ENCODE data around the gene PKD1L1. TPM values are rescaled to one million over a fixed set of nuclear protein-coding genes. Genes with fewer than 3 reads are reported as not detected.
"Not testable (repeated sequence)": the region's sequence is repeated elsewhere in the genome, so short reads cannot be mapped to it uniquely, and the experiment has no call there.

PKD1L1 gene, protein sequence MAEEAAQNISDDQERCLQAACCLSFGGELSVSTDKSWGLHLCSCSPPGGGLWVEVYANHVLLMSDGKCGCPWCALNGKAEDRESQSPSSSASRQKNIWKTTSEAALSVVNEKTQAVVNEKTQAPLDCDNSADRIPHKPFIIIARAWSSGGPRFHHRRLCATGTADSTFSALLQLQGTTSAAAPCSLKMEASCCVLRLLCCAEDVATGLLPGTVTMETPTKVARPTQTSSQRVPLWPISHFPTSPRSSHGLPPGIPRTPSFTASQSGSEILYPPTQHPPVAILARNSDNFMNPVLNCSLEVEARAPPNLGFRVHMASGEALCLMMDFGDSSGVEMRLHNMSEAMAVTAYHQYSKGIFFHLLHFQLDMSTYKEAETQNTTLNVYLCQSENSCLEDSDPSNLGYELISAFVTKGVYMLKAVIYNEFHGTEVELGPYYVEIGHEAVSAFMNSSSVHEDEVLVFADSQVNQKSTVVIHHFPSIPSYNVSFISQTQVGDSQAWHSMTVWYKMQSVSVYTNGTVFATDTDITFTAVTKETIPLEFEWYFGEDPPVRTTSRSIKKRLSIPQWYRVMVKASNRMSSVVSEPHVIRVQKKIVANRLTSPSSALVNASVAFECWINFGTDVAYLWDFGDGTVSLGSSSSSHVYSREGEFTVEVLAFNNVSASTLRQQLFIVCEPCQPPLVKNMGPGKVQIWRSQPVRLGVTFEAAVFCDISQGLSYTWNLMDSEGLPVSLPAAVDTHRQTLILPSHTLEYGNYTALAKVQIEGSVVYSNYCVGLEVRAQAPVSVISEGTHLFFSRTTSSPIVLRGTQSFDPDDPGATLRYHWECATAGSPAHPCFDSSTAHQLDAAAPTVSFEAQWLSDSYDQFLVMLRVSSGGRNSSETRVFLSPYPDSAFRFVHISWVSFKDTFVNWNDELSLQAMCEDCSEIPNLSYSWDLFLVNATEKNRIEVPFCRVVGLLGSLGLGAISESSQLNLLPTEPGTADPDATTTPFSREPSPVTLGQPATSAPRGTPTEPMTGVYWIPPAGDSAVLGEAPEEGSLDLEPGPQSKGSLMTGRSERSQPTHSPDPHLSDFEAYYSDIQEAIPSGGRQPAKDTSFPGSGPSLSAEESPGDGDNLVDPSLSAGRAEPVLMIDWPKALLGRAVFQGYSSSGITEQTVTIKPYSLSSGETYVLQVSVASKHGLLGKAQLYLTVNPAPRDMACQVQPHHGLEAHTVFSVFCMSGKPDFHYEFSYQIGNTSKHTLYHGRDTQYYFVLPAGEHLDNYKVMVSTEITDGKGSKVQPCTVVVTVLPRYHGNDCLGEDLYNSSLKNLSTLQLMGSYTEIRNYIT (N-terminal part only)
- under 1 TPM; 0.16 to 0.61 TPM for total RNA-seq

DNA sequence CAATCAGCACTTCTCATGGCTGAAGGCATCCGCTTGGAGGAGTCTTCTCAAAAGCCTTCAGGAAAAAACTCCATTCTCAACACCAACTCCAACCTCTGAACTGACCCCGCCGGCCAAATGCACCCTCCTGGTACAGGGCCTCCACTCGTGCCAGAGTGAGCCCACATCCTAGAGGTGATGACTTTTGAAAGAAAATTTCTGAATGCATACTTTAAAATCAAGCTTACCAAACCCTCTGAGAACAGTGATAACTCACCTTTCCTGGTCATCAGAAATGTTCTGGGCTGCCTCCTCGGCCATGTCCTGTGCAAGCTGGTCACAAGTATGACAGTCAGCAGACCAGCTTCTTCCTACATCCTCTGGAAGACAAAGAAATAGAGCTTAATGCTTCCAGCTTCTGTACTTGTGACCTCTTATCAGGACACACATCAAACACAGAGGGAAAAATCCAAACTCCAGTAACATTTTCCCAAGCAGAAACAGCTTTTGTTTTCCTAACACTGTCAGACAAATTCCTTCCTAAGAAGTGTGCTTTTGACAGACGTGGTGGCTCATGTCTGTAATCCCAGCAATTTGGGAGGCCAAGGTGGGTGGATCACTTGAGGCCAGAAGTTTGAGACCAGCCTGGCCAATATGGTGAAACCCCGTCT is at the start of gene PKD1L1:
Gene PKD1L1, minus strand, starts transcription at position 326 of the 650 bp plus-strand sequence. Its CDS starts 26 bp downstream, at position 300.
- Mint-ChIP-seq H3K27me3 (no peaks in the 10 kb centered on the region), H3K9me3 (no peaks in the 10 kb centered on the region), H3K4me1 (peaks cover 4% of the 10 kb centered on the region), H3K36me3 (ENCODE audit: low read depth) (no peaks in the 10 kb centered on the region), H3K27ac (no peak within 1 kb of the TSS), H3K4me3 (no peak within 1 kb of the TSS)
- no peak for ATAC-seq (replicated peaks)

GRCh38 chr7:47992446-47992845 is 44.2 kb upstream of the PKD1L1 start:
- Mint-ChIP-seq H3K9me3 (peaks cover 6% of the 10 kb centered on the region), H3K4me1 (peaks cover 25% of the 10 kb centered on the region), H3K4me3 (peak overlapping the region; percentile 91), H3K36me3 (ENCODE audit: low read depth) (no peaks in the 10 kb centered on the region), H3K27ac (peak overlapping the region; percentile 89), H3K27me3 (no peaks in the 10 kb centered on the region)
- ATAC-seq (replicated peaks), result no peak

DNA sequence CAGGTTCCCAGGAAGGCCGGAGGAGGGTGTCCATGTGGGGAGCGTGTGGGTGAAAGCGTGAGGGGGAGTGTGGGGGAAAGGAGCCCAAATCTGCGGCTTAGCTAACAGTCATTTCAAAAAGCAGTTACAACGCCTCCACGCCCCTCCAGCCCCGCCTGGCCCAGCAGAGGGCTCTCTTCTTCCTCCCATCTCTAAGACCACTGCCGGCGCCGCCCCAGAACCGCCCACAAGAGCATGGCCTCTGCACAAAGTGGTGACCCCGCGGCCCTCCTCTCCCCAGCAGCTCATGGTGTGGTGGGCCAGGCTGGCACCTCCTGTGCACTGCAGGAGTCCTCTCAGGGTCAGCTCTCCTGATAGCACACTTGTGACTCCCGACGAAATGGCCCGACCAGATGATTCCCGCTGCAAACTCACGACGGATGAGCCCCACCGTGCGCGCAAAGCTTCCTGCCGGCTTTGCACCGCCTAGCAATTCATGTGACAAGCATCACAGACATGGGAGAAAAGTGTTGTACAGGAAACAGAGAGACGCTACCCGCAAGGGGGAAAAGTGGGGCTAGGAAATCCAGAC is 43.6 kb upstream of the PKD1L1 start:
- H3K9me3 Mint-ChIP-seq, result peaks cover 6% of the 10 kb centered on the region
- peak overlapping the region; percentile 91 for H3K4me3 Mint-ChIP-seq
- H3K4me1 Mint-ChIP-seq, result peaks cover 25% of the 10 kb centered on the region
- H3K36me3 Mint-ChIP-seq (ENCODE audit: low read depth), result no peaks in the 10 kb centered on the region
- peak; percentile 97 for ATAC-seq (replicated peaks)
- peak overlapping the region; percentile 89 for H3K27ac Mint-ChIP-seq
- H3K27me3 Mint-ChIP-seq, result no peaks in the 10 kb centered on the region

- peak; percentile 8 for ATAC-seq (replicated peaks)
- no peaks in the 10 kb centered on the region for H3K36me3 Mint-ChIP-seq (ENCODE audit: low read depth)
- peaks cover 6% of the 10 kb centered on the region for H3K9me3 Mint-ChIP-seq
- peak overlapping the region; percentile 91 for H3K4me3 Mint-ChIP-seq
- peaks cover 25% of the 10 kb centered on the region for H3K4me1 Mint-ChIP-seq
- H3K27me3 Mint-ChIP-seq, result no peaks in the 10 kb centered on the region
- peak overlapping the region; percentile 89 for H3K27ac Mint-ChIP-seq
Observed at GRCh38 chr7:47991270-47991669, 43.0 kb upstream of the PKD1L1 start.

- Mint-ChIP-seq H3K4me3 (peak overlapping the region; percentile 38), H3K27me3 (no peaks in the 10 kb centered on the region), H3K9me3 (peaks cover 6% of the 10 kb centered on the region), H3K36me3 (ENCODE audit: low read depth) (no peaks in the 10 kb centered on the region), H3K27ac (no peak overlapping the region), H3K4me1 (peaks cover 25% of the 10 kb centered on the region)
- ATAC-seq (replicated peaks), result no peak
Observed at GRCh38 chr7:47990592-47990991, 42.3 kb upstream of the PKD1L1 start.

- not testable (repeated sequence) for H3K4me3 Mint-ChIP-seq; H3K27me3 Mint-ChIP-seq; H3K9me3 Mint-ChIP-seq; ATAC-seq (replicated peaks); H3K27ac Mint-ChIP-seq; H3K36me3 Mint-ChIP-seq (ENCODE audit: low read depth)
- peaks cover 23% of the 10 kb centered on the region for H3K4me1 Mint-ChIP-seq
Observed at GRCh38 chr7:47989607-47990400, 41.5 kb upstream of the PKD1L1 start.

DNA sequence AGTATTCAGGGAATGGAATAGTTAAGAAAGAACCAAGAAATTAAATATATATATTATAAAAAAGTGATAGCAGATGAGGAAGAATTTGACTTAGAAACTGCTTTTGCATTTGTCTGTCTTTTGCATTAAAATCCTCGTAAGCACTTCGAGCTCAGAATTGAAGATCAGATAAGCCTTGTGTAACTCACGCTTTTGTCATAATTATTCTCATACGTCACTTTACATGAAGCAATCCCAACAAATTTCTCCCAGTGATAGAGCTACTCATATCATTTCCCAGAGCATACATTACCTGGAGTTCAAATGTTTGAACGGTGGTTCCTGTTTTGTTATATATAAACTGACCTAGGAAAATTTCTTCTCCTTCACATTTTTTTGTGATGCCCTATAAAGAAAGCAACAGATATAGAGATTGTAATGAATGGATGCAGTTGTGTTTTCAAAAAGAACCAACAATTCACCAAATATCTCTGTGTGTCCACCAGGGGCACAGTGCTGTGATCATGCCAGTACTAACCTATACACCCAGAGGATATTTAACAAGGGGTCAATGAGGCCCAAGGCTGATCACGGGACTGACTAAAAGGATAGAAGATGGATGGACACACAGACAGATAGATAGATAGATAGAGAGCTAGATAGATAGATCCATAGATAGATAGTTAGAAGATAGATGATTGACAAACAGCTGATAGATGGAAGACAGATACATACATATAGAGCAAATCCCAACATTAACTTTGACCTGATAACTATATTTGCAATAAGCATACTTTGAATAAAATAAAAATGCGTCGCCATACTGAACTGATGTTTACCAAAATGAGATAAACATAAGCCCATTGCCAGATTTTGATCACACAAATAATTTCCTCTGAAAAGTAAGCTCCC is 40.5 kb upstream of the PKD1L1 start:
- no peaks in the 10 kb centered on the region for H3K9me3 Mint-ChIP-seq
- H3K36me3 Mint-ChIP-seq (ENCODE audit: low read depth), result no peaks in the 10 kb centered on the region
- peaks cover 19% of the 10 kb centered on the region for H3K4me1 Mint-ChIP-seq
- no peaks in the 10 kb centered on the region for H3K27me3 Mint-ChIP-seq
- no peak for ATAC-seq (replicated peaks)
- no peak overlapping the region for H3K27ac Mint-ChIP-seq
- H3K4me3 Mint-ChIP-seq, result no peak overlapping the region

DNA sequence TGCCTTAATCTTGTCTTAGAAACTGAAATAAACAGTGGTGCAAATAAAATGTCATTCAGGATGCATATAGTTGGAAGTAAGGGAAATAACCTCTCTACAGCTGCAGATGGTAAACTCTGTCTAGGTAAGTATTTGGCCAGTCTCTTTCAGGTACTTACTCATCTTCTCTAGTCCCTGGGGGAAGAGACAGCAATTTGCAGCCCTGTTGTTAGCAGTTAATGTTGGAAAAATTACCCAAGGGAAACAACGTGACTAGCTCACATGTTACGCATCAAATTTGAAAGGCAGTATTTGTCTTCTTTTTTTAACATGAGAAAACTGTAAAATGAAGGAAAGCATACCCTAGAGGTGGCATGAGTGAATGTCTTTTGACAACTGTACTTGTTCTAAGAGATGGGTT is 34.3 kb upstream of the PKD1L1 start:
- Mint-ChIP-seq H3K27me3 (no peaks in the 10 kb centered on the region), H3K27ac (no peak overlapping the region), H3K36me3 (ENCODE audit: low read depth) (peaks cover 20% of the 10 kb centered on the region), H3K4me3 (no peak overlapping the region), H3K4me1 (peaks cover 11% of the 10 kb centered on the region), H3K9me3 (no peaks in the 10 kb centered on the region)
- no peak for ATAC-seq (replicated peaks)

GRCh38 chr7:47980648-47981047 is 32.4 kb upstream of the PKD1L1 start:
- not testable (repeated sequence) for H3K9me3 Mint-ChIP-seq; ATAC-seq (replicated peaks); H3K4me3 Mint-ChIP-seq; H3K27ac Mint-ChIP-seq; H3K27me3 Mint-ChIP-seq
- Mint-ChIP-seq H3K36me3 (ENCODE audit: low read depth) (peaks cover 40% of the 10 kb centered on the region), H3K4me1 (peaks cover 18% of the 10 kb centered on the region)

DNA sequence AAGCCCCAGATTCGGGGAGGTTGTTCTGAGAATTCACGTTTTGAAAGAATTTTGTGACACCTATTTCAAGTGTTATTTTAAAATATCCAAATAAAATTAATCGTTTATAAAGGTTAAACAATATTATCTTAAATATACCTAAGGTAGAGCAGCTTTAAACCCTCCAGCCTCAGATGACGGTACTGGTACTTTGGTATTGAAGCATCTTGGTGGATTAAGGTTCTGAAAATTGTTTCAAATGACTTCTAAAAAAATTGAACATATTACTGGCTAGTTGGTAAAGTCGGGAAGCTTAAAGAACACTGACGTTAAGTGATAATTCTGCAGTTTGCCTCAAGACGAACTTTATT is 31.5 kb upstream of the PKD1L1 start:
- Mint-ChIP-seq H3K27ac (peak overlapping the region; percentile 98), H3K27me3 (no peaks in the 10 kb centered on the region), H3K9me3 (no peaks in the 10 kb centered on the region), H3K4me3 (peak overlapping the region; percentile 93), H3K36me3 (ENCODE audit: low read depth) (peaks cover 48% of the 10 kb centered on the region), H3K4me1 (peaks cover 18% of the 10 kb centered on the region)
- ATAC-seq (replicated peaks), result no peak

DNA sequence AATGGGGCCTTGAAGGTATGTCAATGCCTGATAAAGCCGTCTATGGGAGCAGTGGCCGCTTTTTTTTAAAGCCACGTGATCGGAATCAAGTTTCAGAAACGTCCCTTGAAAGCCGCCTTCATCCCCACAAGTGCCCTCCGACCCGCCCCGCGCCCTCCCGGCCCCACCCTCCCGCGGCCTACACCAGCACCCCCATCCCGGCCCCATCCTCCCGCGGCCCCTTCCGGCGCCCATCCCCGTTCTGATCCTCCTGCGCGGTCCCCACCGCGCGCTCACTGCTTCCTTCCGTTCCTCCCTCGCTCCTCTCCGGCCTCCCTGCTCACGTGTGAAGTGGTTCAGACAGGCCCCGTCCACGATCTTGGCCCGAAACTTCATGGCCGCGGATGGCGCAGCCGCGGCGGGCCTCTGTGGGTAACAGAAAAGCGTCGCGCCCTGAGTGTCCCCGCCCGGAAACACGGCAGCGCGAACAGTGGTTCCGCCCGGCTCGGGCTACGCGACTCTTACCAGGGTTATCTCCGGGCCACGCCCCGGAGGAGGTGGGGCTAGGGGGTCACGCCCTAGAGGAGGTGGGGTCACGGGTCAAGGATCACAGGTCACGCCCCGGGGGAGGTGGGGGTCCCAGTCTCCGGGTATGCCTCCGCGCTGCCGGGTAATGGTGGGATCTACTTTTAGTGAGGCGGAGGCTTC is 31.0 kb upstream of the PKD1L1 start, which contains the start of gene HUS1:
Gene HUS1, minus strand, starts transcription at position 471 of the 687 bp plus-strand sequence. Its CDS starts 96 bp downstream, at position 375.
- peak within 1 kb of the TSS; percentile 98 for H3K27ac Mint-ChIP-seq
- H3K27me3 Mint-ChIP-seq, result no peaks in the 10 kb centered on the region
- H3K36me3 Mint-ChIP-seq (ENCODE audit: low read depth), result peaks cover 53% of the 10 kb centered on the region
- no peaks in the 10 kb centered on the region for H3K9me3 Mint-ChIP-seq
- ATAC-seq (replicated peaks), result peak; percentile 99
- H3K4me3 Mint-ChIP-seq, result peak within 1 kb of the TSS; percentile 93
- peaks cover 20% of the 10 kb centered on the region for H3K4me1 Mint-ChIP-seq

- Mint-ChIP-seq H3K9me3 (no peaks in the 10 kb centered on the region), H3K36me3 (ENCODE audit: low read depth) (peaks cover 58% of the 10 kb centered on the region)
- ATAC-seq (replicated peaks), result no peak
Observed at GRCh38 chr7:47978790-47979144, 30.5 kb upstream of the PKD1L1 start.

More at GRCh38 chr7:47978790-47979144, 30.5 kb upstream of the PKD1L1 start:
- Mint-ChIP-seq H3K4me3 (peak overlapping the region; percentile 93), H3K27me3 (no peaks in the 10 kb centered on the region), H3K27ac (peak overlapping the region; percentile 98), H3K4me1 (peaks cover 25% of the 10 kb centered on the region)
